ENCODE measurements around the gene GUK1.
"Not testable (repeated sequence)": the region's sequence is repeated elsewhere in the genome, so short reads cannot be mapped to it uniquely, and the experiment has no call there.

Gene GUK1

GRCh38 chr1:228176461-228177182, 36.5 kb downstream of the GUK1 start:
- DNase-seq (ENCODE audit: low read depth in 2 of 2), result no peak

DNA sequence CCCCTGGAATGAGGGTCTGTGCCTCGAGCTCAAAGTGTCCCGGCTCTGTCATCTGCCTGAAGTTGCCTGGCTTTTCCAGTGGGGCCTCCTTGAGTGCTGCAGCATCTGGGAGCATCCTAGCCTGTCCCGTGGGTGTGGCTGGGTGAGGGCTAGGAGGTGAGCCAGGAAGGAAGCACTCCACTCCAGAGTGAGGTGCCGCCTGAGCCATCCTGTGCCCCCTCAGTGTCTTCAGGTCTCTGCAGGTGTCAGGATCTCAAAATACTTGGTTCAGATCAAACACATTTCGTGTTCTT, 37.0 kb downstream of the GUK1 start:
- DNase-seq (ENCODE audit: low read depth in 2 of 2), result no peak

DNA sequence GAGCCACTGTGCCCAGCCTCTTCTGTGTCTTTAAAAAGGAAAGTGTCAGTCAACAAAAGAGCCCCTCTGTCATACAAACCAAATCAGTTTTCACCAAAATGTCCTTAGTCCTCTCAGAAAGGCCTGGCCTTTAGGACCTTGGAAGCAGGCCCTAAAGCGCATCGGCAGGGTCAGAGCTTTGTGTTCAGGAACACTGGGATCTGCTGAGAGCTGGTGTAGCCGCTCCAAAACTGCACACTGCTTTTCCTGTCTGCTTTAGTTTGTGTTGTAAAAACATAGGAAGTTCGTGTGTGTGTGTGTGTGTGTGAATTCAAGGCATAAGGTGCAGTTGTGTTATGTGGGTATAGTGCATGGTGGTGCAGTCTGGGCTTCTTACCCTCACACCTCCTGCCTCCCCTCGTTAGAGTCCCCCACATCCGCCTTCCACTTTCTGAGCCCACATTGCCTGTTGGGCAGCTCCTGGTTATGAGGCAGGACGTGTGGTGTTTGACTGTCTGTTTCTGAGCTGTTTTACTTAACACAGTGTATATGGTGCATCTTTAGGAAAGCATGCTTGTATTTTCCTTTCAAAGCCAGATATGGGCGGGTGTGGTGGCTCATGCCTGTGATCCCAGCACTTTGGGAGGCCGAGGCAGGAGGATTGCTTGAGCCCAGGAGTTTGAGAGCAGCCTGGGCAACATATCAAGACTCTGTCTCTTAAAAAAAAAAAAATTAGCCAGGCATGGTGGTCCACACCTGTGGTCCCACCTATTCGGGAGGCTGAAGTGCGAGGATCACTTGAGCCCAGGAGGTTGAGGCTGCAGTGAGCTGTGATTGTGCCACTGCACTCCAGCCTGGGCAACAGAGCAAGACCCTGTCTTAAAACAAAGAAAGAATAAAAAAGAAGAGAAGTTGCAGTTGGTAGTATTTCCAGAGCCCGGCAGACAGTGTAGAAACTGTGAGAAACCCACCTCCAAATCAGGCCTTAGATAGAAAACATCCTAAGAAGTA, 37.9 kb downstream of the GUK1 start:
- no peak for DNase-seq (ENCODE audit: low read depth in 2 of 2)

- DNase-seq (ENCODE audit: low read depth in 2 of 2), result no peak
These were observed 38.9 kb downstream of the GUK1 start for GRCh38 chr1:228178737-228179684.

- DNase-seq (ENCODE audit: low read depth in 2 of 2), result no peak
These were observed 40.3 kb downstream of the GUK1 start for GRCh38 chr1:228180271-228180958.

- DNase-seq (ENCODE audit: low read depth in 2 of 2), result no peak
These were observed 41.0 kb downstream of the GUK1 start for GRCh38 chr1:228180959-228181644.

- DNase-seq (ENCODE audit: low read depth in 2 of 2), result no peak
These were observed 41.6 kb downstream of the GUK1 start for GRCh38 chr1:228181645-228182034.

DNA sequence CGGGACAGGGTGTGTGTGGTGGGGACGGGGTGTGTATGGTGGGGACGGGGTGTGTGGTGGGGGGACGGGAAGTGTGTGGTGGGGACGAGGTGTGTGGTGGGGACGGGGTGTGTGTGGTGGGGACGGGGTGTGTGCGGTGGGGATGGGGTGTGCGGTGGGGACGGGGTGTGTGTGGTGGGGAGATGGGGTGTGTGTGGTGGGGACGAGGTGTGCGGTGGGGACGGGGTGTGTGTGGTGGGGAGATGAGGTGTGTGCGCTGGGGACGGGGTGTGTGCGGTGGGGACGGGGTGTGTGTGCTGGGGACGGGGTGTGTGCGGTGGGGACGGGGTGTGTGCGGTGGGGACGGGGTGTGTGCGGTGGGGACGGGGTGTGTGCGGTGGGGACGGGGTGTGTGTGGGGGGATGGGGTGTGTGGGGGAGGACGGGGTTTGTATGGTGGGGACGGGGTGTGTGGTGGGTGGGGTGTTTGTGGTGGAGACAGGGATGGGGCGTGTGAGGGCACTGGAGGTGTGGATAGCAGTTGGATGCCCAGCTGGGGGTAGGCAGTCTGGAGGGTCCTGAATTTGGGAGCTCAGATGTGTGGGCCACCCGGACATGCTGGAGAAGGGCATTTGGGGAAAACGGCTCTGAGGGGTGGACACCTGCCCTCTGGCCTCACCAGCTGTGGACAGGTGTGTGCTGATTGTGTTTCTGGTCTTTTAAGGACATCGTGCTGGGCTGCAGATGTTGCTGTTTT, 42.4 kb downstream of the GUK1 start:
- DNase-seq (ENCODE audit: low read depth in 2 of 2), result no peak

GRCh38 chr1:228184152-228184551, 44.1 kb downstream of the GUK1 start:
- no peak for DNase-seq (ENCODE audit: low read depth in 2 of 2)

DNA sequence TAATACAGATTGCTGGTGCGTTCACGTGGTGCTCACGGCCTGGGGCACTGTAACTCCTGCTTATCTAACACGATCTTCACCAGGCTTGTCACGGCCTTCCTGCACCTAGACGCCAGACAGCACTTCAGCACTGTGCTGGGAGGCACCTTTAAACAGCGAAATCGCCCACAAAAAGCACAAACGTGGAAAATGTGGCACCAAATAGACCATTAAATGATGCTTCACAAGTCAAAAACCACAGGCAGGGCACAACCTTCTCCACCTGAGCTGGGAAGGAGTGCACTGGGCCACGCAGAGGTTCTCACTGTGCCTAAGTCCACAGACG, 45.5 kb downstream of the GUK1 start:
- DNase-seq (ENCODE audit: low read depth in 2 of 2), result peak in 1 of 2 donors; percentile 30

DNA sequence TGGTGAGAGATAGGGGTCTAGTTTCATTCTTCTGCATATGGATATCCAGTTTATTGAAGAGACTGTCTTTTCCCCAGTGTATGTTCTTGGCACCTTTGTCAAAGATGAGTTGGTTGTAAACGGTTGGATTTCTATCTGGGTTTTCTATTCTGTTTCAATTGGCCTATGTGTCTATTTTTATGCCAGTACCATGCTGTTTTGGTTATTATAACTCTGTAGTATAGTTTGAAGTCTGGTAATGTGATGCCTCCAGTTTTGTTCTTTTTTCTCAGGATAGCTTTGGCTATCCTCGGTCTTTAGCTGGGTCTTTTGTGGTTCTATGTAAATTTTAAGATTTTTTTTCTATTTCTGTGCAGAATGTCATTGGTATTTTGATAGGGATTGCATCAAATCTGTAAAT, 48.2 kb downstream of the GUK1 start:
- not testable (repeated sequence) for DNase-seq (ENCODE audit: low read depth in 2 of 2)

- no peak for DNase-seq (ENCODE audit: low read depth in 2 of 2)
These were observed 50.1 kb downstream of the GUK1 start for GRCh38 chr1:228190182-228190581.

GRCh38 chr1:228190778-228191177, 50.7 kb downstream of the GUK1 start:
- DNase-seq (ENCODE audit: low read depth in 2 of 2), result no peak

GRCh38 chr1:228194436-228194835, 54.4 kb downstream of the GUK1 start:
- no peak for DNase-seq (ENCODE audit: low read depth in 2 of 2)

DNA sequence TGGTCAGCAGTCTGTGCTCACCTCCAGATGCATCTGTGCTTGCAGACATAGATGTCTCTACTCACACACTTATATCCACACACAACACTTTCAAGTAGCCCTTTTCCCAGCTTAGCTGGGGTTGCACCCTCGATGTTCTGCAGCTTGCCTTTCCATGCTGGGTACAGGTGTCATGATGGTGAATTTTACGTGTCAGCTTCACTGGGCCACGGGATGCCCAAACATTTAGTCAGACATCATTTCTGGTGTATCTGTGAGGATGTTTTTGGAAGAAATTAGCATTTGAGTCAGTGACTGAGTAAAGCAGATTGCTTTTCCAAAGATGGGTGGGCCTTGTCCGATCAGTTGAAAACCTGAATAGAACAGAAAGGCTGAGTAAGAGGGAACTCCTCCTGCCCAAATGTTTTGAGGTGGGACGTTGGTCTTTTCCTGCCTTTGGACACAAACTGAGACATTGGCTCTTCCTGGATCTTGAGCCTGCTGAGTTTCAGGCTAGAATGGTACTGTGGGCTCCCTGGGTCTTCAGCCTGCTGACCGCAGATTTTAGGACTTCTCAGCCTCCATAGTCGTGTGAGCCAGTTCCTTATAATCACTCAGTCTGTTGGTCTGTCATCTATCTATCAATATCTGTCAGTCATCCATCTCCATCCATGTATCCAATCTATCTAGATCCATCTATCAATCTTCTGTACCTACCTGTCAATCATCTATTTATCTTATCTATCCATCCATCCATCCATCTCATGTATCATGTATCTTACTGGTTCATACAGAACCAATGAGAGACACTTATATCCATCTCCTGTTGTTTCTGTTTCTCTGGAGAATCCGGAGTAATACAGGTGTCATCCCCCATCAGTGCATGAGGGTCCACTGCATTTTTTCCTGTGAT, 55.1 kb downstream of the GUK1 start:
- no peak for DNase-seq (ENCODE audit: low read depth in 2 of 2)

DNA sequence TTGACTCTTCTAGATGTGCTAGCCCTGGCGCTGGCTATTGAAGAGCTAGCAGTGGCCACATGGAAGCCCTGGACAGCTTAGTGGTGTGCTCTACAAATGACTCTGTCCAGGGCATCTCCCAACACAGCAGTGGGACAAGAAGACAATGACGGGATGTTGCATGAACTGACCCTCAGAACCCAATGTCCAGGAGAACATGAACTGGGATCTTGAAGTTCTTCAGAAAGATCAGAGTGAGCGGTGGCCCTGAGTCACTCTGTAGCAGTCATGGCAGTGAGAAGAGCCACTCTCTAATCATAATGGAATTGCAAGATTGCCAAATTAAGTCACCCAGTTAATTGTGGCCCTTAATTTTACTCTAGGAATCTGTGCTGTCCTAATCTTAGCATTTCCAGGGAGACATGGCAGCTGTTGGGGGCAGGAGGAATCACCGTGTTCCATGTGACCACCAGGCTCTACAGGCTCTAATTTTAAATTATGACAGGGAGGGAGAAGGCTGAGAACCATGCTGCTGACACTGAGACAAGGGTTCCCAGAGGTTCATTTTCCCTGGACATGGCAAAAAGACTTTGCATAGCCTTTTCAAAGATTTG, 57.6 kb downstream of the GUK1 start:
- no peak for DNase-seq (ENCODE audit: low read depth in 2 of 2)
